ENCODE results near the gene COA1. TPM values are rescaled to one million over a fixed set of nuclear protein-coding genes. Genes with fewer than 3 reads are reported as not detected.

The COA1 gene
- polyA plus RNA-seq, 1 of the 3 experiments (the other 2 are of a cell fraction): 42.8 TPM

GRCh38 chr7:43764807-43765491 is 35.6 kb upstream of the COA1 start:
- TF ChIP-seq FOXM1 (IDR thresholded peaks at IDR 0.05; ENCODE audit: low read depth) (no peak), CHD2 (IDR thresholded peaks at IDR 0.05; ENCODE audit: low read length, partially characterized antibody) (no peak), FOXJ3 (CRISPR knock-in tag; IDR thresholded peaks at IDR 0.05) (no peak), FOSL2 (IDR thresholded peaks at IDR 0.05; ENCODE audit: borderline replicate concordance, low read depth) (no peak), POLR2AphosphoS5 (IDR thresholded peaks at IDR 0.05; ENCODE audit: low read depth, low read length) (no peak), TEAD4 (IDR thresholded peaks at IDR 0.05; ENCODE audit: borderline replicate concordance, insufficient read depth) (no peak), MAX (IDR thresholded peaks at IDR 0.05; ENCODE audit: low read depth) (no peak), CTCF (IDR thresholded peaks at IDR 0.05) (no peak), REST (IDR thresholded peaks at IDR 0.05; ENCODE audit: low read depth, low read length) (no peak), IRF3 (IDR thresholded peaks at IDR 0.05; ENCODE audit: low read depth, low read length) (no peak), JUND (IDR thresholded peaks at IDR 0.05) (no peak), EZH2phosphoT487 (IDR thresholded peaks at IDR 0.05; ENCODE audit: borderline replicate concordance, low read depth) (no peak), MEF2A (IDR thresholded peaks at IDR 0.05; ENCODE audit: borderline replicate concordance, low read depth) (no peak), TCF12 (IDR thresholded peaks at IDR 0.05) (no peak), RAD21 (IDR thresholded peaks at IDR 0.05; ENCODE audit: low read length) (no peak)
- TF ChIP-seq, protein P1, sequence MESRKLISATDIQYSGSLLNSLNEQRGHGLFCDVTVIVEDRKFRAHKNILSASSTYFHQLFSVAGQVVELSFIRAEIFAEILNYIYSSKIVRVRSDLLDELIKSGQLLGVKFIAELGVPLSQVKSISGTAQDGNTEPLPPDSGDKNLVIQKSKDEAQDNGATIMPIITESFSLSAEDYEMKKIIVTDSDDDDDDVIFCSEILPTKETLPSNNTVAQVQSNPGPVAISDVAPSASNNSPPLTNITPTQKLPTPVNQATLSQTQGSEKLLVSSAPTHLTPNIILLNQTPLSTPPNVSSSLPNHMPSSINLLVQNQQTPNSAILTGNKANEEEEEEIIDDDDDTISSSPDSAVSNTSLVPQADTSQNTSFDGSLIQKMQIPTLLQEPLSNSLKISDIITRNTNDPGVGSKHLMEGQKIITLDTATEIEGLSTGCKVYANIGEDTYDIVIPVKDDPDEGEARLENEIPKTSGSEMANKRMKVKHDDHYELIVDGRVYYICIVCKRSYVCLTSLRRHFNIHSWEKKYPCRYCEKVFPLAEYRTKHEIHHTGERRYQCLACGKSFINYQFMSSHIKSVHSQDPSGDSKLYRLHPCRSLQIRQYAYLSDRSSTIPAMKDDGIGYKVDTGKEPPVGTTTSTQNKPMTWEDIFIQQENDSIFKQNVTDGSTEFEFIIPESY (IDR thresholded peaks at IDR 0.05; ENCODE audit: borderline replicate concordance, low read depth): no peak
- TF ChIP-seq, protein P2, sequence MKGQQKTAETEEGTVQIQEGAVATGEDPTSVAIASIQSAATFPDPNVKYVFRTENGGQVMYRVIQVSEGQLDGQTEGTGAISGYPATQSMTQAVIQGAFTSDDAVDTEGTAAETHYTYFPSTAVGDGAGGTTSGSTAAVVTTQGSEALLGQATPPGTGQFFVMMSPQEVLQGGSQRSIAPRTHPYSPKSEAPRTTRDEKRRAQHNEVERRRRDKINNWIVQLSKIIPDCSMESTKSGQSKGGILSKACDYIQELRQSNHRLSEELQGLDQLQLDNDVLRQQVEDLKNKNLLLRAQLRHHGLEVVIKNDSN (IDR thresholded peaks at IDR 0.05; ENCODE audit: borderline replicate concordance, low read depth): no peak
- no peaks in the 10 kb centered on the region for H3F3A ChIP-seq (replicated peaks; ENCODE audit: insufficient read depth)
- H3K9me2 ChIP-seq: no peaks in the 10 kb centered on the region
- ChIA-PET CTCF (interaction anchor here (1.1 to 3.7 kb wide), 5 partner anchors 17 to 182 kb away, joined by 3 to 19 read pairs (median 4); partner anchors contain the start of gene STK17A), POLR2A (no interaction called here)
- no peak overlapping the region for H2AFZ ChIP-seq (ENCODE audit: low read depth)
- H3K79me2 ChIP-seq (ENCODE audit: insufficient read depth): peaks cover 39% of the 10 kb centered on the region
- WGBS (ENCODE audit: low lambda C conversion rate): 83% methylated on average over 10 of the region's 10 CpGs
- H3K4me1 ChIP-seq (ENCODE audit: control insufficient read depth in 1 of 2, insufficient read depth in 2 of 2, low read depth in 1 of 2, low read length in 1 of 2): peaks cover 14 to 32% of the 10 kb centered on the region in 2 experiments; a peak in 3 of 4 replicates
- H3K36me3 ChIP-seq (replicated peaks in 1 of 2; ENCODE audit: control insufficient read depth in 1 of 2, insufficient read depth in 2 of 2, low read length in 1 of 2): peaks cover 3 to 11% of the 10 kb centered on the region in 2 experiments
- no peaks in the 10 kb centered on the region for H4K20me1 ChIP-seq (ENCODE audit: insufficient read depth)
- H3K4me3 ChIP-seq (ENCODE audit: low read depth in 2 of 2, low read length in 1 of 2): no peak overlapping the region
- no peak for DNase-seq
- H3K4me2 ChIP-seq: no peak overlapping the region
- no peaks in the 10 kb centered on the region for H3K9me3 ChIP-seq
- no peak overlapping the region for H3K9ac ChIP-seq
- H3K27me3 ChIP-seq (ENCODE audit: insufficient read depth): no peaks in the 10 kb centered on the region
- no peak overlapping the region for H3K27ac ChIP-seq (ENCODE audit: low read depth in 2 of 2, low read length in 1 of 2)
